GM21528 (cell line): Measurements from ENCODE around the gene PARVG.

ENCODE experiments used
- ATAC-seq: cut with Tn5 transposase; IDR thresholded peaks from one replicate; pipeline ENCODE4 v1.9.1; 2021; ENCODE audit warnings: mild to moderate bottlenecking, moderate library complexity; ENCODE audit not compliant: unreplicated experiment, low FRiP score

PARVG gene, protein sequence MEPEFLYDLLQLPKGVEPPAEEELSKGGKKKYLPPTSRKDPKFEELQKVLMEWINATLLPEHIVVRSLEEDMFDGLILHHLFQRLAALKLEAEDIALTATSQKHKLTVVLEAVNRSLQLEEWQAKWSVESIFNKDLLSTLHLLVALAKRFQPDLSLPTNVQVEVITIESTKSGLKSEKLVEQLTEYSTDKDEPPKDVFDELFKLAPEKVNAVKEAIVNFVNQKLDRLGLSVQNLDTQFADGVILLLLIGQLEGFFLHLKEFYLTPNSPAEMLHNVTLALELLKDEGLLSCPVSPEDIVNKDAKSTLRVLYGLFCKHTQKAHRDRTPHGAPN

DNA sequence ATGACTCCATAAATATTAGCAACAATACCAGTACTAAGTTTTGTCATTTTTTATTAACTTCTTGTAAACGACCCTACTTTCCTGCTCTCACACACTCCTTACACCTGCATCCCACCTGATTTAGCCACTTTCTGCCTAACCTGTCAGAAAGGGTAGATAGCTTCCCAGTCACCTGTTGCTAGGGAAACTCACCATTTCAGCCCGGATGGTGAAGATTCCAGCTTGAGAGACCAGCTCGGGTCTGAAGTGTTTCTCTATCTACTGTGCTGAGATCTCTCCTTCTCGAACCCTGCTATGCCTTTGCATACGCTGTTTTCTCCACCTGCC, at the start of gene PARVG:
Gene PARVG, plus strand, starts transcription at position 220 of the 327 bp plus-strand sequence. CDS start 2,405 bp downstream, outside the sequence.
- ATAC-seq: no peak

DNA sequence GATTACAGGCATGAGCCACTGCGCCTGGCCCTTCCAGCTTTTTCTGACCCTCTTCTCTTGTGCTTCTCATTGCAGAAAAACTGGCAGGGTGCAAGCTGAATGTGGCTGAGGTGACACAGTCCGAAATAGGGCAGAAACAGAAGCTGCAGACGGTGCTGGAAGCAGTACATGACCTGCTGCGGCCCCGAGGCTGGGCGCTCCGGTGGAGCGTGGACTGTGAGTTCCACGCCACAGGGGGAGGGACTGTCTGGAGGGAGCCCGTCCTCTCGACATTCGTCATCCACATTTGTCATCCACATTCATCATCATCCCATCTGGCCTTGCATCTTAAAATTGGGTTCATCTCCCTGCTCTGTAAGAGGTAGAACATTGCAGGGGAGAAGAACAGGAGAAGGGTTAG, 49.3 kb upstream of the PARVG start:
- no peak for ATAC-seq

DNA sequence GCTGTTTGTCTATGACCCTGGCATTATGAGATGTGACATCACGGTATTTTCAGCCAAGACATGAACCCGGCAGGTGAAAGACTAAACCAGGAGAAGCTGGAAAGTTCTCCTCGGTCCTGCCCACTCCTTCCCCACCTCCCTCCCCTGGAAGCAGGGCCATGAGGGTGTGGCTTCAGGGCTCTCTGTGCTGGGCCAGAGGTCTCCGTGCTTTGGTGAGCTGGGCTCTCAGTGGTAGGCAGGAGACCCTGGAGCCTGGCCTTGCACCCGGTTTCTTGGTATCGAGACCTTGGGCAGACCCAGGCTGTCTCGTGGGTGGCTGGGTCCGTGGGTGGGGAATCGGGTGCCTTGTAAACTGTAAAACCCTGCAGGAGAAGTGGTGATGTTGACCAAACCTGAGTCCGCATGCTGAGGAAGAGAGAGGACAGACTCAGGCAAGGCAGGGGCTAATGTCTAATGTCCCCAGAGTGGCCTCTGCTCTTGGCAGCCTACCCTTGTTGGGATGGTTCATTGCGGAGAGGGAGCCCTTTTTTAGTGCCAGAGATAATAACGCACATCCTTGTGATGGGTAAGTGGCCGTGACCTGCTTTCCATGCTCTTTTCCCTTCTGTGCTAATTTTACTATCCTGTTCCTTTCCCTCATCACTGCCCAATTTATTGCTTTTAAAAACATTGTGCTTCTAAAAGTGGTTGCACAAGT, 48.6 kb upstream of the PARVG start:
- no peak for ATAC-seq

DNA sequence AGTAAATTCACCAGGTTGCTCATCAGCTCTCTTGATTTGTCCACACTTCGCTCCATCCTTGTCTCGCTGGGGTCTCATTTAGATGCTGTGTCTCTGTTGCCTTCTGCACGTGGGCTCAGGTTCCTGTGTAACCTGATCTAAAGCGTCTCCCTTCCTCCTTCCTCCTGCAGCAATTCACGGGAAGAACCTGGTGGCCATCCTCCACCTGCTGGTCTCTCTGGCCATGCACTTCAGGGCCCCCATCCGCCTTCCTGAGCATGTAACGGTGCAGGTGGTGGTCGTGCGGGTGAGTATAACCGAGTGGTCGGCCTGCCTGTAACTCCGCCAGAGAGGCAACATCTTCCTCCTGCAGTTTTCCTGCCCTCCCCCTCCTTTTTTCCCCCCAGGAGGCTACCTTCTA, 48.0 kb upstream of the PARVG start:
- no peak for ATAC-seq

DNA sequence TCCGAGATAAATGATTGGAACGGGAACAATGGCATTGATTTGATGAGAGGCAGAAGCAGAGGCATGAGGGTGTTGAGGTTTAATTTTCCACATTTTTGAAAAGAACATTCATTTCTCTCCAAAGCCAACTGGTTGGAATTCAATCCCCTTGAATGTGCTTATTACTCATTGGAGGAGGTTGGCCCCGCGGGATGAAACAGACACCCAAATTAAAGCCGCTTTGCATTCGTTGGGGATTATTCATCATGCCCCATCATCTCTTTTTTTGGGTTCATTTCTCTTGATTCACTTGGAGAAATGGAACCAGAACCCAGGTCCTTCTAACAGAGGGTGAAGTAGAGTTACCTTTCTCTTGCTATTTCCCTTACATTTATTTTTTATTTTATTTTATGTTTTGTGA, 47.6 kb upstream of the PARVG start:
- ATAC-seq: no peak

DNA sequence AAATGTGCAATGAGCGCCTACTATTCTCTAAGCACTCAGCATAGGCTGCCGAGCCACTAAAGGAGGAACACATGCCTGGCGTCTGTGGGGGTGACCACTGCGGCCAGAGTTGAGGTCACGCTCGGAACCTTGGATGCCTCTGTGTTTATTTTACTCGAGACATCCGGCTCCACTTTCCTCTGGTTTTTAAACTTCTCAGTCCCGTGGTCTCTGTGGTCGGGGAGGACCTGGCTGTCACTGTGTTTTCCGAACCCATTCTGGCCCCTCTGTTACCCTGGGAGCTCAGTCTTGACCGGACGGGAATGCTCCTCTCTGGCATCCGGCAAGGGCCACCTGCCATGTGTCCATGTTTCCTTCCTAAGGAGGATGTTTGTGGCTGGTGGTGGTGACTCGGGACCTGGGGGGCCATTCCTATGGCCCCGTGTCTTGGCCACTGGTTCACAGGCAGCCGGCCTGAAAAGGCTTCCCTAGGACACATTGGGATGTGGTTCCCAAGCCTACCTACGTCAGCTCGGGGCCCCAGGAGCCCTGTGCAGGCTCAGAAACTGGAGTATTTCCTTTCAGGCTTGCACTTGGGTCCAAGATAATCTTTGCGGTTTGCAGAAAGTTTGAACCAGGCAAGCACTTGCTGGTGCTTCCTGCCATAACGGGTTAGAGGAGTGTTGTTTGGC, 46.7 kb upstream of the PARVG start:
- no peak for ATAC-seq

DNA sequence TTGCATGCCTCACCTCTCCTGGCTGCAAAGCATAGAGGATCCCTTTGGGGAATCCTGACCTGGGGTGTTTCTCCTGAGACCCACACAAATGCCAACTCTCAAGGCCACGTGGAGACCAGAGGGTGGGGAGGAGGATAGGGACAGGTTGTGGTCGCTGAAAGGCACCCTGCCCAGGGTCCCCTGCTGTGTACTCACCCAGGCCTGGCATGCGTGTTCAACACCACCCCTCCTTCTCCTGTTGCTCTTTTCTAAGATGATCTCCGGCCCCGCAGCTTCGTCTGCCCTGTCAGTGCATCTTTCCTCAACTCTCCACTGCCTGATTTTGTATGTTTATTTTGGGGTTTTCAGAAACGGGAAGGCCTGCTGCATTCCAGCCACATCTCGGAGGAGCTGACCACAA, 44.6 kb upstream of the PARVG start:
- ATAC-seq: no peak

DNA sequence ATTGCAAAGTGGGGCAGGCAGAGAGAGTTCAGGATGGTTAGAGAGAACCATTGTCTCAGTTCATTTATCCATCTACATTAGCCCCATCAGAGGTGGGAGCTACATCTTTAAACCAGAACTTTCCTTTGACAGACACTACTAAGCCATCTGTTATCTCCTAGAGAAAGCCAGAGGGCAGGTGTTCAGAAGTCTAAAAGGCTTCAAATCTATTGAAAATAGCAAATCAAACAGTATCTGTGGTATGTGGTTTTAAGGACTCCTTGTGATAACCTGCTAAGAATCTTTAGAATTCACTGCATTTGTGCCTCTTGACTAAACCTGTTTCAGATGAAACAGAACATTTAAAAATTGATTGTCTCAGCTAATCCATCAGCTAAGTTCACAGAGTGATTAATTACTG, 43.9 kb upstream of the PARVG start:
- no peak for ATAC-seq

DNA sequence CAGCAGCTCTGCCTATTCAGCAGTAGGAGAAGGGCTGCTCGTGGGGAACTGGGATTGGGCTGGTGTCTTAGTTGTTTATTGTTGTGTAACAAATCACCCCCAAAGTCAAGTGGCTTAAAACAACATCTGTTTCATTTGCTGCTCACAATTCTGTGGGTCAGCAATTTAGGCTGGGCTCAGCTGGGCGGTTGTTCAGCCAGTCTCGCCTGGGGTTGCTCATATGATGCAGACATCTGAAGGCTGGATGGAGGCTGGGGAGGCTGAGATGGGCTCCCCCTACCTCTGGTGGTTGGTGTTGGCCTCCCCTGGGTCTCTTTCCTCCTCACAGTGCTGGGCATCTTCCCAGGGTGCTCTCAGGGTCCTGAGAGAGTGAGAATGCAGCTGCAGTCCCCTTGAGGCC, 43.3 kb upstream of the PARVG start:
- no peak for ATAC-seq

DNA sequence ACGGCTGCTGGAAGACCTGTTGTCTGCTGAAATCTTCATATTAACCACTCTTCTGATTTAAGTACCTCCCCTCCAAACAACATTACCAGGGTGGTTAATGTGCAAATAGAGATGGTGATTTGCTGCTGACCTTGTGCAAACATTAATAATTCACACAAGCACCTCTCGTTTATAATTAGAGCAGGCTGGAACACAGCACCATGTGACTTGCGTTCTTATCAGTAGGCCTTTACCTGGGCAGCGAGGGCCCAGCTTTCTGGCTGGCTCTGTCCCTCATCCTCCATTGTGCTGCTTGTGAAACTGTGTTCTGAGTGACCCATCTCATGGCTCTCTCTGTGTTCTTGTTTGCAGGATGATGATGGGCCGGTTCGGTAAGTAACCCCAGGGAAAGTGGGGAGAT, 41.0 kb upstream of the PARVG start:
- ATAC-seq: no peak

DNA sequence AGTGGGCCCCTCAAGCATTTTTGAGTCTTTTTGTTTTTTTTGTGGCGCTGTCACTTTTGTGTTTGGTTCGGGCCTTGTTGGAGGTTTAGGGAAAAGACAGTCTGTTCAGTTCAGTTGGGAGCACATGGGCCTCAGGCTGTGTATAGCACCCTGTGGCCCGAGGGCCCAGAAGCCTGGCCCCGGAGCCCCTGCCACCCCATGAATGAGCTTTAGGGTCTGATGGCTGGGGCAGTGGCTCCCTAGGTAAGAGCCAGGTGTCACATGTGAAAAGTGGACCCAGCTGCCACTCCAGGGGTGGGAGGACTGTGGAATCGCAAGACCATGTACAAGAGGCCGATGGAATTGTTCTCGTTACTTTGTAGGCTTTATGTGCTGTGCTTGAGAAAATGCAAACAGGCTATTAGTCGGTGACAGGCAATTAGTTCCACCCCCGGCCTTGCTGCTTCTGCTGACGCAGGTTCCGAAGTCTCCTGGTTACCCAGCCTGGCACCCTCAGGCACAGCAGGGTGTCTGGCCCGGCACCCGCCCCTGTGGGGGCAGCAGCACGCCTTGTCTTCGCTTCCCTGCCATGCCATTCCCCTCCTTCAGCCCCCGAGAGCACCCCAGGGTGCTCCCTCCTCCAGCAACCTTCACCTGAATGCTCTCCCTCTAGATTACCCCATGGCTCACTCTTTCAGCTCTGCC, 38.2 kb upstream of the PARVG start:
- no peak for ATAC-seq

DNA sequence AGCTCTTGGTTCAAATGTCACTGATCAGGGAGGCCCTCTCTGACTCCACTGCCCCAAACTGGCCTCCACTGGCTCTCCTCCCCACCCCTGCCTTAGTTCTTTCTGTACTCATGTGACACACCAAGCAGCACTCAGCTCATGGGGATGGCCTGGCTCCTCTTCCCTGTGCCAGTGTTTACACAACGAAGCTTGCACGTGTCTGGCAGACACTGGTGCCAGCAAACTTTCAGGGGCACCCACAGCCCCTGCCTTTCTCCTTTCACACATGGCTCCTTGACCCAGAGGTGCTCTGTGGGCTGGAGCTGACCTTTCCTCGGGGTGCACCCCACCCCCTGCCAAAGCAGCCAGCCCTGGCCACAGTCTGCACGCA, 37.6 kb upstream of the PARVG start:
- ATAC-seq: no peak

DNA sequence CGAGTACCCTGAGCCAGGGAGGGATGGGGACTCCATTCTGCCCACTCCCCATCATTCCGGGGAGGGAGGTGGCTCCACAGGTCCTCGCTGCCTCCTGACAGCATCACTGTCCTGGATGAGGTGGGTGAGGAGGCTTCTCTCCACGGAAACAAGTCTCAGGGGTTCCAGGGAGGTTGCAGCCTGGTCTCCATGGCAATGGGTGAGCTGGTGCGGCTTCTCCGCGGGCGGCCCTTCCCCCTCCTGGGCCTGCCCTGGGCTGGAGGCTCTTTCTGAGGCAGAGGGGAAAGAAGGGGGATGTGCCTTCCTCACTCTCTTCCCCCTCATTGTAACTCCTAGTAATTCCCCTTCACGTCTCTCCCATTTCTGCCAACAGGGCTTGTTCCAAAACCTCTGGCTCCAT, 37.1 kb upstream of the PARVG start:
- no peak for ATAC-seq

DNA sequence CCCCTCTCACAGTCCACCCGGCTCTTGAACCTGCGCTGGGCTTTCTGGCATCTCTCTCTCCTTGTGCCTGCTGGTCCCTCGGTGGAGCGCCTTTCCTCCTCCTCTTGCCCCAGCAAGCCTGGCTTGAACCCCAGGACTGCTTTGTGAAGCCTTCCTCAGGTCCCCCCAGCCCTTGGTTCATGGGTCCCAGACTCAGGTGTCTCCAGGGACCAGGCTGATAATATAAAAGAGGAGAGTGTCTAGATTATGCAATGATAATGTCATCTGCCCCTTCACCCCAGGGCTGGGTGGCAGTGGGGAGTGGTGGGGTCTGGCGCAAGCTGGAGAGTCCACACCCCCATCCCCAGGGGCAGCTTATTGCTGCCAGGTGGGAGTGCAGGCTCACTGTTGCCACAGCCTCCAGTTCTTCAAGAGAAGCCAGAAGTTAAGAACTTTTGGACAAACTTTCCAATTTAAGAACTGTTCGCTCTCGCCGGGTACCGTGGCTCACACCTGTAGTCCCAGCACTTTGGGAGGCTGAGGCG, 36.6 kb upstream of the PARVG start:
- no peak for ATAC-seq

DNA sequence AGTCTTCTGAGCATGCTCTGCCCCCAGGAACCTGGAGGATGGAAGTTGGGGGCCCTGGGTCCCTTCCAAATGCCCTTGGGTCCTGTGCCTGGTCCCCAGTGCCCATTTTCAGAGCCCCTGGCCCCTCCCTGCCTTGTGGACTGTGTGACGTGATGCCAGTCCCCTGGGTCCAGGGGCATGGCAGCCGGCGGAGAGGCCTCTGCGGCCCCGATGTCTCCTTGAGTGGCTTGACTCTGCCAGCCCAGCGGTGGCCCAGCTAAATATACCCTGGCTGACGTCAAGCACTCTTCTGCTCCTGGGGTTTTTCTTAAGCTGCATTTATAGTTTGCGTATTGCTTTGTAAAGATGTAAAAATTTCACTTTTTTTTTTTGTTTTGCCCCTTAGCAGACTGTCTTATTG, 35.2 kb upstream of the PARVG start:
- no peak for ATAC-seq

DNA sequence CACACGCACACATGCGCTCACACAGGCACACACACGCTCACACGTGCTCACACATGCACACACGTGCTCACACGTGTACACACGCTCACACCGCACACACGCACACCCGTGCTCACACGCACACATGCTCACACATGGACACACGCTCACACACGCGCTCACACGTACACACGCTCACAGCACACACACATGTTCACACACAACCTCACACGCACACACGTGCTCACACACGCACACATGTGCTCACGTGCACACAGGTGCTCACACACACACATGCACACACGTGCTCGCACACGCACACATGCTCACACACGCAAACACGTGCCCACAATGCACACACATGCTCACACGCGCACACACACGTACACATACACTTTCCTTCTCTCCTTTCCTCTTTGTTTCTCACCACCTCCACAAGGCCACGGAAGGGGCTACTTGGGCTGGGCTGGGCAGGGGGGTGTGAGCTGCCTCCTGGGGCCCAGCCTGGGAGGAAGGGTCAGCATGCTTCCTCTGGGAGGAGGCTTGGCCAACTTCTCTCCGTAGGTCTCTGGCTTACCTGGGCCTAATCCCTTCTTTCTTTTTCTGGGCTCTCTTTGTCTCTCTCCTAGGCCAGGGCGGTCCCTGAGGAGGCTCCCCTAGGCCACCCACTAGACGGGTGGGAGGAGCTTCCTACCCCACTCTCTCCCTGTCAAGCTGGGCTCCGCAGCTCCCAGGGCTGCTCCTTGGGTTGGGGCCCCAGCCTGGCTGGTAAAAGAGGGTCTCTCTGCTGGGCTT, 34.5 kb upstream of the PARVG start:
- ATAC-seq: no peak

DNA sequence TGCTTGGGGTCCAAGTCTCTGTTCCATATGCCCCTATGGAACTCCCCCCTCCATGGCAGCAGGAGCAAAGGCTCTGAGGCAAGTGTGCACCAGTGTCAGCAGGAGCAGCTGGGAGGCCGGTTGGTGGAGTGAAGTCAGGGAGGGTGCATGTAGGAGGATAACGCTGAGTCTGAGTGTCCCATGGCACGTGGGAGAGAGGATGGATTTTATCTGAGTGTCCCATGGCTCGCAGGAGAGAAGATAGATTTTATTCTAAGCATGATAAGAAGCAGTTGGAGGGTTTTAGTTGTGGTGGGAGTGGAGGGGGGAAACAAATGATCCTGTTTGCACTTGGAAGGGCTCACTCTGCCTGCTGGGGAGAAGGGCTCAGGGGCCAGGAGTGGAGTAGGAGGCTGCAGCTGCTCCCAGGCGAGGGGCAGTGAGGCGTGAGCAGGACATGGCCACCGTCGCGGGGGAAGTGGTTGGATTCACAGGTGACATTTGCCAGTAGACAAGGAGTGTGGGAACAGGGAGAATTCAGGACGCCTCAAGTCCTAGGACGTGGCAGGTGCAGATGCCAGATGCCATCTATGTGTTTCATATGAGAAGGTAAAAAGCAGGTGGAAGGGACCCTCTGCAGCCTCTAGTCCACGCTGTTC, 33.6 kb upstream of the PARVG start:
- ATAC-seq: no peak

DNA sequence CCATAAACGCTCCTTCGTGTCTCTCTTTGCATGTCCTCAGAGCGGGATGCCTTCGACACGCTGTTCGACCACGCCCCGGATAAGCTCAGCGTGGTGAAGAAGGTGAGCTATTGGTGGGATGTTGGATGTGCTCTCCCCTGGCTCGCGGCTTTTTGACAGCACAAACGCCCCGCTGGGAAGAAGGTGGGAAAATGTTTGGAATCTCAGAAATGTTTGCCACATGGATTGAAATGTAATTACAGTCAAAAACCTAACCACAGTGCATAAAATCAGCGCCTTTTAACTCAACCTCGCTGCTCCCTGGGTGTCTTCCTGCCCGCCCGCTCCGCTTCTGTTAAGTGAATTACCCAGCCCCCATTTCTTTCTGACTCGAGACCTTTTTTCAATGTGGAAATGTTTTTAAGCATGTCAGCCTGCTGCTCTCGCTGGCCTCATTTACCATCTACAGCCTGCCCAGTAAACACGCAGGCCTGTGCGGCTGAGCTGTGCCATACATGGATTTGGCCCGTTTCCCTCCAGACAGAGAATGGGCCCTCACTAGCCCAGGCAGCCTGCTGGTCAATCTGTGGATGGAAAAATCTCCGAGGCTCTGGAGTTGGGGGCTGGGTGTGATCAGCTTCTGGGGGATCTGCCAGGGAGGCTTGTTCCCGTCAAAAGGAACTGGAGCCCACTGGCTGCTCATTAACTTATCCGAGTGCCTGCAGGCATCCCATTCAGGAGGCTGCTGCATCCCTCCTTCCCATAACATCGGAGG, 32.7 kb upstream of the PARVG start:
- ATAC-seq: no peak

DNA sequence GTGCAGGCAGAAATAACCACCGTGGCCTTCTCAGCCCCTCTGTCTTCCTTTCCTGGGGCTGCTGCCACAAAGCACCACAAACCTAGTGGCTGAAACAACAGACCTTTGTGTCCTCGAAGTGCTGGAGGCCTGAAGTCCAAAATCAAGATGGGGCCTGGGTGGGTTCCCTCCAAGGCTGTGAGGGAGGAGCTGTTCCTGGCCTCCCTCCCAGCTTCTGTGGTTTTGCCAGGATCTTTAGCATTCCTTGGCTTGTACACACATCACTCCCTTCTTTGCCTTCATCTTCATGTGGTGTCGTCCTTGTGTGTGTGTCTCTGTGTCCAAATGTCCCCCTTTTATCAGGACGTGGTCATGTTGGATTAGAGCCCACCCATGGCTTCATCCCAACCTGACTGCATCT, 29.0 kb upstream of the PARVG start:
- no peak for ATAC-seq
